Panc1 (cell line): ENCODE results near the gene MYO19. TPM values are rescaled to one million over a fixed set of nuclear protein-coding genes. Genes with fewer than 3 reads are reported as not detected.

ENCODE experiments used
- ATAC-seq: fragments of 200-7000 bp; cut with Tn5 transposase; 2 replicates; pipeline ENCODE4 v1.9.1; 2020; ENCODE audit warnings: mild to moderate bottlenecking, moderate library complexity
- BruUV-seq: library from RNA; stranded (reverse); fragments of 400-500 nt; replicated peaks from 2 replicates; lab custom pipeline; 2021; lab: Mats Ljungman, UMichigan
- CTCF ChIA-PET: fragments of 300-600 bp; sonication (Branson Sonifier 250); formaldehyde crosslinking; loops from one replicate; lab custom pipeline; 2022; ENCODE audit warnings: antibody characterized with exemption; lab: Charles Lee
- POLR2A ChIA-PET: fragments of 300-600 bp; sonication (Branson Sonifier 250); formaldehyde crosslinking; loops from one replicate; lab custom pipeline; 2022; ENCODE audit warnings: antibody characterized with exemption; lab: Charles Lee
- DNase-seq: peaks from one replicate; pipeline ENCODE4 v3.0.0-alpha.2; 2010; ENCODE audit warnings: low read depth, low spot score
- H3K27ac ChIP-seq: 2 replicates; pipeline ENCODE4 v1.5.1; 2011; ENCODE audit warnings: mild to moderate bottlenecking, low read length, inconsistent platforms
- H3K27me3 ChIP-seq: fragments of 200-500 bp; sonication (Bioruptor generic); 2 replicates; pipeline ENCODE4 v1.6.0; 2014; ENCODE audit warnings: low read length, inconsistent platforms; ENCODE audit not compliant: control insufficient read depth, insufficient read depth
- H3K36me3 ChIP-seq: fragments of 200-500 bp; sonication (Bioruptor generic); 2 replicates; pipeline ENCODE4 v1.5.1; 2014; ENCODE audit warnings: inconsistent platforms, mild to moderate bottlenecking, low read length, moderate library complexity; ENCODE audit not compliant: control insufficient read depth, insufficient read depth
- H3K4me1 ChIP-seq: 2 replicates; pipeline ENCODE4 v1.5.1; 2011; ENCODE audit warnings: inconsistent platforms, mild to moderate bottlenecking, low read length, moderate library complexity; ENCODE audit not compliant: control insufficient read depth, insufficient read depth
- H3K4me3 ChIP-seq, 2 experiments: 2 replicates each; pipeline ENCODE4 v1.5.1; 2011 to 2012; ENCODE audit warnings: low read depth in 2 of 2, low read length in 2 of 2, mild to moderate bottlenecking in 2 of 2, inconsistent platforms in 1 of 2, moderate library complexity in 1 of 2
- H3K9me3 ChIP-seq: fragments of 200-500 bp; sonication (Bioruptor generic); 2 replicates; pipeline ENCODE4 v1.5.1; 2014; ENCODE audit warnings: low read depth, mild to moderate bottlenecking, inconsistent platforms, low read length, moderate library complexity; ENCODE audit not compliant: control insufficient read depth, insufficient read depth
- POLR2AphosphoS5 ChIP-seq: IDR thresholded peaks from 2 replicates; pipeline ENCODE4 v1.6.1; 2012; ENCODE audit warnings: mild to moderate bottlenecking, low read depth, low read length, moderate library complexity
- SIN3A ChIP-seq: IDR thresholded peaks from 2 replicates; pipeline ENCODE4 v1.6.1; 2012; ENCODE audit warnings: low read depth, mild to moderate bottlenecking, low read length, moderate library complexity, borderline replicate concordance; ENCODE audit not compliant: insufficient read depth
- TCF7L2 ChIP-seq: IDR thresholded peaks from 2 replicates; pipeline ENCODE4 v1.6.1; 2011; ENCODE audit warnings: mild to moderate bottlenecking, low read depth, low read length, inconsistent platforms
- in situ Hi-C: cut with HindIII; loops from 2 replicates; pipeline ENCODE4 v1.10.0; 2016; ENCODE audit warnings: low sequenced_read_pairs, low pct_unique_long_range_greater_than_20kb
- intact Hi-C: fragments of 100-400 bp; cut with micrococcal nuclease; formaldehyde crosslinking; loops from one replicate; pipeline ENCODE4 v1.10.0; 2022; ENCODE audit not compliant: unreplicated experiment
- total RNA-seq: library from RNA; stranded (reverse); gene quantifications from one replicate; pipeline ENCODE4 v1.2.1, GENCODE V29; 2021; ENCODE audit not compliant: unreplicated experiment
- TF ChIP-seq, protein P1 (sequence below): fragments of 450-650 bp; IDR thresholded peaks from 2 replicates; pipeline ENCODE4 v1.5.1; 2017; ENCODE audit warnings: mild to moderate bottlenecking
- TF ChIP-seq, protein P2 (sequence below), 2 experiments: IDR thresholded peaks; 2 replicates each; pipeline ENCODE4 v1.6.1; 2011 to 2012; ENCODE audit warnings: low read depth in 2 of 2, control low read depth in 1 of 2, low read length in 1 of 2, mild to moderate bottlenecking in 1 of 2, moderate library complexity in 1 of 2; ENCODE audit not compliant: insufficient read depth in 1 of 2

The MYO19 gene
- total RNA-seq, 1 experiment from 2014 or later: 88.0 TPM

GRCh38 chr17:36470499-36470898 lies 64.2 kb downstream of the MYO19 start:
- ChIA-PET CTCF (no interaction called here), POLR2A (no interaction called here)
- no TSS peak for BruUV-seq
- Histone ChIP-seq H3K4me1 (no peaks in the 10 kb centered on the region), H3K36me3 (no peaks in the 10 kb centered on the region), H3K4me3 (no peak overlapping the region), H3K27ac (no peak overlapping the region), H3K27me3 (no peaks in the 10 kb centered on the region; the same call in 1 of the 2 replicates), H3K9me3 (no peaks in the 10 kb centered on the region)
- TF ChIP-seq, protein P1, sequence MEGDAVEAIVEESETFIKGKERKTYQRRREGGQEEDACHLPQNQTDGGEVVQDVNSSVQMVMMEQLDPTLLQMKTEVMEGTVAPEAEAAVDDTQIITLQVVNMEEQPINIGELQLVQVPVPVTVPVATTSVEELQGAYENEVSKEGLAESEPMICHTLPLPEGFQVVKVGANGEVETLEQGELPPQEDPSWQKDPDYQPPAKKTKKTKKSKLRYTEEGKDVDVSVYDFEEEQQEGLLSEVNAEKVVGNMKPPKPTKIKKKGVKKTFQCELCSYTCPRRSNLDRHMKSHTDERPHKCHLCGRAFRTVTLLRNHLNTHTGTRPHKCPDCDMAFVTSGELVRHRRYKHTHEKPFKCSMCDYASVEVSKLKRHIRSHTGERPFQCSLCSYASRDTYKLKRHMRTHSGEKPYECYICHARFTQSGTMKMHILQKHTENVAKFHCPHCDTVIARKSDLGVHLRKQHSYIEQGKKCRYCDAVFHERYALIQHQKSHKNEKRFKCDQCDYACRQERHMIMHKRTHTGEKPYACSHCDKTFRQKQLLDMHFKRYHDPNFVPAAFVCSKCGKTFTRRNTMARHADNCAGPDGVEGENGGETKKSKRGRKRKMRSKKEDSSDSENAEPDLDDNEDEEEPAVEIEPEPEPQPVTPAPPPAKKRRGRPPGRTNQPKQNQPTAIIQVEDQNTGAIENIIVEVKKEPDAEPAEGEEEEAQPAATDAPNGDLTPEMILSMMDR: no peak
- TF ChIP-seq SIN3A (no peak), TCF7L2 (no peak), POLR2AphosphoS5 (no peak)
- TF ChIP-seq, protein P2, sequence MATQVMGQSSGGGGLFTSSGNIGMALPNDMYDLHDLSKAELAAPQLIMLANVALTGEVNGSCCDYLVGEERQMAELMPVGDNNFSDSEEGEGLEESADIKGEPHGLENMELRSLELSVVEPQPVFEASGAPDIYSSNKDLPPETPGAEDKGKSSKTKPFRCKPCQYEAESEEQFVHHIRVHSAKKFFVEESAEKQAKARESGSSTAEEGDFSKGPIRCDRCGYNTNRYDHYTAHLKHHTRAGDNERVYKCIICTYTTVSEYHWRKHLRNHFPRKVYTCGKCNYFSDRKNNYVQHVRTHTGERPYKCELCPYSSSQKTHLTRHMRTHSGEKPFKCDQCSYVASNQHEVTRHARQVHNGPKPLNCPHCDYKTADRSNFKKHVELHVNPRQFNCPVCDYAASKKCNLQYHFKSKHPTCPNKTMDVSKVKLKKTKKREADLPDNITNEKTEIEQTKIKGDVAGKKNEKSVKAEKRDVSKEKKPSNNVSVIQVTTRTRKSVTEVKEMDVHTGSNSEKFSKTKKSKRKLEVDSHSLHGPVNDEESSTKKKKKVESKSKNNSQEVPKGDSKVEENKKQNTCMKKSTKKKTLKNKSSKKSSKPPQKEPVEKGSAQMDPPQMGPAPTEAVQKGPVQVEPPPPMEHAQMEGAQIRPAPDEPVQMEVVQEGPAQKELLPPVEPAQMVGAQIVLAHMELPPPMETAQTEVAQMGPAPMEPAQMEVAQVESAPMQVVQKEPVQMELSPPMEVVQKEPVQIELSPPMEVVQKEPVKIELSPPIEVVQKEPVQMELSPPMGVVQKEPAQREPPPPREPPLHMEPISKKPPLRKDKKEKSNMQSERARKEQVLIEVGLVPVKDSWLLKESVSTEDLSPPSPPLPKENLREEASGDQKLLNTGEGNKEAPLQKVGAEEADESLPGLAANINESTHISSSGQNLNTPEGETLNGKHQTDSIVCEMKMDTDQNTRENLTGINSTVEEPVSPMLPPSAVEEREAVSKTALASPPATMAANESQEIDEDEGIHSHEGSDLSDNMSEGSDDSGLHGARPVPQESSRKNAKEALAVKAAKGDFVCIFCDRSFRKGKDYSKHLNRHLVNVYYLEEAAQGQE (IDR thresholded peaks at IDR 0.05; ENCODE audit: insufficient read depth in 1 of 2, low read depth in 2 of 2, low read length in 1 of 2): no peak
- in situ Hi-C loops (no loop called here), intact Hi-C loops (no loop called here)
- no peak for ATAC-seq
- no peak for DNase-seq

DNA sequence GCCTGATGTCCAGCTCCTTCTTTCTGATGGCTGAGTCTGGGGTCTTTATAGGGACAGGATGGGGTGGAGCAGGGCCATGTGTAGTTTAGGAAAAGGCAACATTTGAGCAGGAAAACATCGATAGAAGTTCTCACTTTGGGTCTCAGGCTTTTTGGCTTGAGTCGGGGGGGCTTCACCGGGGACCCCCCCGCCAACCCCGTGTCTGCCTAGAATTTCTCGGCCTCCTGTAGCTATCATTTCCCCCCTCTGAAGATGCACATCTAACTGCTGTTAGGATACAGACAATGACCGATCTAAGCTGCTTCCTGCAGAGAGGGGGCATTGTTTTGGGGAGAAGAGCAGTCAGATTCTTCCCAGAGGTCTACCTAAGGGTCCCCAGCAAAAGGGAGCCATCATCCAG lies 64.9 kb downstream of the MYO19 start:
- CTCF ChIA-PET: no interaction called here

More for the DNA sequence above, 64.9 kb downstream of the MYO19 start:
- H3K36me3 ChIP-seq: no peaks in the 10 kb centered on the region
- no TSS peak for BruUV-seq
- no peaks in the 10 kb centered on the region for H3K4me1 ChIP-seq
- POLR2A ChIA-PET: no interaction called here
- no peak overlapping the region for H3K4me3 ChIP-seq
- ATAC-seq (no peak), DNase-seq (no peak)
- H3K27me3 ChIP-seq: no peaks in the 10 kb centered on the region; the same call in 1 of the 2 replicates
- H3K9me3 ChIP-seq: no peaks in the 10 kb centered on the region
- H3K27ac ChIP-seq: no peak overlapping the region
- in situ Hi-C loops (no loop called here), intact Hi-C loops (no loop called here)
- TF ChIP-seq, protein P2 (IDR thresholded peaks at IDR 0.05; ENCODE audit: insufficient read depth in 1 of 2, low read depth in 2 of 2, low read length in 1 of 2): no peak
- TF ChIP-seq, protein P1: no peak
- TF ChIP-seq TCF7L2 (no peak), SIN3A (no peak), POLR2AphosphoS5 (no peak)
